Fibroblast of mammary gland (primary cell): ENCODE measurements around the gene ZNF100.
"Not testable (repeated sequence)": the region's sequence is repeated elsewhere in the genome, so short reads cannot be mapped to it uniquely, and the experiment has no call there.

Experiments
- DNase-seq: peaks from one replicate; pipeline ENCODE4 v3.0.0-alpha.2; 2010; ENCODE audit warnings: low read depth
- H3K4me3 ChIP-seq: 2 replicates; pipeline ENCODE4 v1.5.1; 2011; ENCODE audit warnings: low read depth, mild to moderate bottlenecking, low read length, moderate library complexity; ENCODE audit not compliant: control insufficient read depth
- CTCF ChIP-seq: conservative IDR thresholded peaks from 2 replicates; pipeline ENCODE4 v1.5.1; 2011; ENCODE audit warnings: low read depth, low read length, inconsistent platforms; ENCODE audit not compliant: control insufficient read depth, insufficient read depth

The ZNF100 gene

GRCh38 chr19:21713761-21714160 is 53.6 kb downstream of the ZNF100 start:
- no peak overlapping the region for H3K4me3 ChIP-seq
- TF ChIP-seq CTCF, result no peak

GRCh38 chr19:21709464-21709863 is 57.9 kb downstream of the ZNF100 start:
- DNase-seq, result no peak
- H3K4me3 ChIP-seq, result no peak overlapping the region
- no peak for TF ChIP-seq CTCF

More at GRCh38 chr19:21713761-21714160, 53.6 kb downstream of the ZNF100 start:
- no peak for DNase-seq

- H3K4me3 ChIP-seq, DNase-seq: not testable (repeated sequence)
These were observed 59.5 kb downstream of the ZNF100 start for GRCh38 chr19:21707878-21708277.

GRCh38 chr19:21707065-21707464 is 60.3 kb downstream of the ZNF100 start:
- TF ChIP-seq CTCF, result no peak

GRCh38 chr19:21705393-21705792 is 62.0 kb downstream of the ZNF100 start:
- no peak overlapping the region for H3K4me3 ChIP-seq
- DNase-seq, result no peak
- no peak for TF ChIP-seq CTCF

More at GRCh38 chr19:21707065-21707464, 60.3 kb downstream of the ZNF100 start:
- DNase-seq, result no peak
- H3K4me3 ChIP-seq, result no peak overlapping the region

GRCh38 chr19:21704320-21704719 is 63.1 kb downstream of the ZNF100 start:
- no peak for DNase-seq
- no peak for TF ChIP-seq CTCF
- H3K4me3 ChIP-seq, result no peak overlapping the region

GRCh38 chr19:21699197-21699596 is 68.2 kb downstream of the ZNF100 start:
- DNase-seq, result no peak
- no peak for TF ChIP-seq CTCF
- H3K4me3 ChIP-seq, result no peak overlapping the region

GRCh38 chr19:21698215-21698614 is 69.2 kb downstream of the ZNF100 start:
- peak; percentile 18 for DNase-seq
- peak; percentile 43 for TF ChIP-seq CTCF
- no peak overlapping the region for H3K4me3 ChIP-seq
